Non-pigmented ciliary epithelial cell (primary cell): ENCODE measurements around the gene UBE2QL1.
A peak's percentile ranks its signal among the peaks of the same experiment; 100 is the strongest.

Experiments
- DNase-seq: peaks from one replicate; pipeline ENCODE4 v3.0.0-alpha.2; 2010; ENCODE audit warnings: low read depth

UBE2QL1 gene

DNA sequence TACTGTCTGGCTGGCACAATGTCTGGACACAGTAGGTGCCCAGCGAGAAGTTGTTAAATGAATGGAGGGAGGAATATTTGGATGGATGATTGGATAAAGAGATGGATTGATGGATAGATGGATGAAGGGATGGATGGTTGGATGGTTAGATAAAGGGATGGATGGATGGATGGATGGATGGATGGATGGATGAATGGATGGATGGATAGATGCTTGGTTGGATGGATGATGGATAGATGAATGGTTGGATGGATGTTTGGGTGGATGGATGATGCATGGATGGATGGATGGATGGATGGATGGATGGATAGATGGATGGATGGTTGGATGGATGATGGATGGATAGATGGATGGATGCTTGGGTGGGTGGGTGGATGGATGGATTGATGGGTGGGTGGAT lies 90.4 kb downstream of the UBE2QL1 start:
- DNase-seq: no peak

DNA sequence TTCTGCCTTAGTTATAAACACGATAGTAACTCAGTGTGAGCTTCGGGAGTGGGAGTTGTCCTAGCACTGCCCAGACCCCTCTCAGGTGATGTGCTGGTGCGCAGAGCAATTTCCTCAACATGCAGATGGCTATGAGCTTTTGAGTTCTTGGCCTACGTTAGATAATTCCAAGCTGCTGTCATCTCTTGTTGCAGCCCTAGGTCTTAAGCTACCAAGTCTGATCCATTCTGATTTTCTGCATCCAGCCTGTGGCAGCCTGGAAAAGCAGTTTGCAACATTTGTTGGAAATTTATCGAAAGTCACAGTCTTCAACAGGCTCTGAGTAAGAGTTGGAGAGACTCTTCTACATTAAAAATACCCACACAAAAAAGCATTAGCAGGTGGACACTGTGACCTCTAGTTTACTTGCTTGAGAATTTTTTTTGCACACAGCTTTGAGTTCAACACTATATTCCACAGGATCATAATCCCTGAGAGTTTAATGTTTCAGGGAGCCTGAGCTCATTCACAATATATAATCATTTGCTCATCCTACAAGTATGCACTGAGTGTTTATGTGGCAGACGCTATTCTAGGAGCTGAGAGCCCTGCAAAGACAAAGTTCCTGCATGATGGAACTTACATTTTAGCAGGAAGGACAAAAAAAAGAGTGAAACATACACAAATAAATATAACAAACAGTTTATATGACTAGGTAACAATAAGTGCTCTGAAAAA lies 91.6 kb downstream of the UBE2QL1 start:
- DNase-seq: peak; percentile 8

GRCh38 chr5:6541256-6542013 lies 92.8 kb downstream of the UBE2QL1 start:
- no peak for DNase-seq

DNA sequence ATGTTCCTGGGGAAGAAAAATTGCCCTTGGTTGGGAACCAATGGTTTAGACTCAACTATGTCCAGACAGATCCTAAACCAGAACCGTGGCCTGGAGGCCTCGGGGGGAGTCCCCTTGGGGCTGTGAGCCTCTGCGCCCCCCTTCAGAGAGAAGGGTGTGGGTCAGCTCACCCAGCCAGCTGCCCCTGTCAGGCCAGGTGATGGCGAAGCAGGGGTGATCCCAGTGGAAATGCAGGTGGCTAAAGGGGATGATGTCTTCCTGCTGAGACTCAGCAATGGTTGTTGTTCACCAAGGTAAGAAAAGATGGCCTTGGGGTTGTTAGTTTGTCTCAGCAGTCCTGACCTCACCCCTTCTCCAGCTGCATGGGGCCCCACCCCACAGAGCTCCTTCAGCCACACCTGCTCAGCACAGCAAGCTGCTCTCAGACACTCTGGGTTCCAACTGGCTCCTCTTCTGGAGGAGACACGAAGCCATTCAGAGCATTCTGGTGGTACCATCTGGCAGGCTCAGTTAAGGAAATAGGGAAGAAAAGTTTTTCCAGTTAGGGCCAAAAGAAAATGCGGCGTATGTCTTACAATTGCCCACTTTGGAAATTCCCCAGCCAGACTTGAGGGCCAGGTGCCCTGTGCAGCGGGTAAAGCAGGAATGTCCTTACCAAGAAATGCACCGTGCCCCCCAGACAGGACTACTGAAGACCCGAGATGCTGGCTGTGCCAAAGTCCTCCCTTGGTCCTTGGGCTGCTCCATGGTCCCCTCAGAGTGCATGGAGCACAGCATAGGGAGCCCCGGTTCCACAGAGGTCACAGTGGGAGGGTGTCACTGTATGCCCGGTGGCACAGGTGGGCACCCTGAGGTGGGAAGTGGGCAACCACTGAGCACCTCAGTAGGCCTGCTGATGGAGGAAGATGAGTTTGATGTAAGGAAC lies 94.0 kb downstream of the UBE2QL1 start:
- no peak for DNase-seq

DNA sequence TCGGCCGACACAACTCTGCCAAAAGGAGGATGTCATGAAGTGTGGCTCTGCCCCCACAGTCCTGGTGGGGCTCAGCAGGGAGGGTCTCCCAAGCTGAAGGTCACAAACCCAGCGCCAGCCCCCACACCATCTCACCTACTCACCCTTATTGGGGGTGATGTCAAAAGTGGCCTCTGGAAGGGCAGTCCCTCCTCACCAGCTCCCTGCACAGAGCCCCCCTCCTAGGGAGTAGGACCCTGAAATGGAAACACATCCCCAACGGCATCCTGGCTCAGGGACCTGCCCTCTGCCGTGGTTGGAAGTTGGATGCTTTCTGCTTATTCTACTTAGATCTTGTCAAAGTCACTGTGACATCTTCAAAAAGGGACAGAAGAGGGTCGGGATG lies 94.7 kb downstream of the UBE2QL1 start:
- no peak for DNase-seq

- DNase-seq: no peak
Measured at GRCh38 chr5:6543830-6544560, 95.3 kb downstream of the UBE2QL1 start.
